H9 (cell line): ENCODE results near the gene SRD5A3. TPM values are rescaled to one million over a fixed set of nuclear protein-coding genes. Genes with fewer than 3 reads are reported as not detected.

Source experiments
- DNase-seq: peaks from one replicate; pipeline ENCODE4 v3.0.0-alpha.2; 2017
- H2AFZ ChIP-seq: one replicate; pipeline ENCODE4 v1.6.1; 2013; ENCODE audit warnings: mild to moderate bottlenecking, low read length, control low read depth, moderate library complexity
- H2AK5ac ChIP-seq: 2 replicates; pipeline ENCODE4 v1.6.1; 2013; ENCODE audit warnings: low read length, control low read depth, mixed read lengths; ENCODE audit not compliant: insufficient read length
- H2BK120ac ChIP-seq: one replicate; pipeline ENCODE4 v1.6.1; 2013; ENCODE audit warnings: low read depth, mild to moderate bottlenecking, low read length, control low read depth, inconsistent platforms; ENCODE audit not compliant: poor library complexity, severe bottlenecking
- H2BK12ac ChIP-seq: 2 replicates; pipeline ENCODE4 v1.6.1; 2013; ENCODE audit warnings: low read length, control low read depth, mixed read lengths, low read depth; ENCODE audit not compliant: insufficient read length
- H2BK15ac ChIP-seq: 2 replicates; pipeline ENCODE4 v1.6.1; 2013; ENCODE audit warnings: low read depth, low read length, control low read depth
- H2BK20ac ChIP-seq: one replicate; pipeline ENCODE4 v1.6.1; 2013; ENCODE audit warnings: low read depth, mild to moderate bottlenecking, low read length, control low read depth, inconsistent platforms; ENCODE audit not compliant: poor library complexity, severe bottlenecking
- H2BK5ac ChIP-seq: 2 replicates; pipeline ENCODE4 v1.6.1; 2013; ENCODE audit warnings: low read length, control low read depth, mixed read lengths; ENCODE audit not compliant: insufficient read length
- H3K14ac ChIP-seq: 2 replicates; pipeline ENCODE4 v1.6.1; 2013; ENCODE audit warnings: low read length, control low read depth; ENCODE audit not compliant: insufficient read depth
- H3K18ac ChIP-seq: 2 replicates; pipeline ENCODE4 v1.6.1; 2013; ENCODE audit warnings: low read depth, mild to moderate bottlenecking, mixed read lengths, low read length, control low read depth; ENCODE audit not compliant: insufficient read length
- H3K23ac ChIP-seq: 2 replicates; pipeline ENCODE4 v1.6.1; 2013; ENCODE audit warnings: low read length, control low read depth, mixed read lengths, low read depth; ENCODE audit not compliant: insufficient read length
- H3K23me2 ChIP-seq: 2 replicates; pipeline ENCODE4 v1.6.1; 2013; ENCODE audit warnings: low read depth, mild to moderate bottlenecking, mixed read lengths, low read length, control low read depth; ENCODE audit not compliant: insufficient read length, poor library complexity, severe bottlenecking
- H3K27ac ChIP-seq: 2 replicates; pipeline ENCODE4 v1.5.1; 2013; ENCODE audit warnings: low read length, control low read depth, mixed read lengths, low read depth; ENCODE audit not compliant: insufficient read length
- H3K27me3 ChIP-seq: 2 replicates; pipeline ENCODE4 v1.6.1; 2013; ENCODE audit warnings: low read length, control low read depth, inconsistent platforms; ENCODE audit not compliant: insufficient read depth
- H3K4ac ChIP-seq: 2 replicates; pipeline ENCODE4 v1.6.1; 2013; ENCODE audit warnings: low read depth, mild to moderate bottlenecking, control low read depth, inconsistent platforms, low read length, moderate library complexity
- H3K4me1 ChIP-seq: 2 replicates; pipeline ENCODE4 v1.6.1; 2013; ENCODE audit warnings: low read length, control low read depth, inconsistent platforms; ENCODE audit not compliant: insufficient read depth
- H3K4me2 ChIP-seq: 2 replicates; pipeline ENCODE4 v1.6.1; 2013; ENCODE audit warnings: low read length, control low read depth, mixed read lengths; ENCODE audit not compliant: insufficient read length, insufficient read depth
- H3K56ac ChIP-seq: 2 replicates; pipeline ENCODE4 v1.6.1; 2013; ENCODE audit warnings: low read depth, mild to moderate bottlenecking, mixed read lengths, low read length, control low read depth; ENCODE audit not compliant: insufficient read length
- H3K79me1 ChIP-seq: 2 replicates; pipeline ENCODE4 v1.6.1; 2013; ENCODE audit warnings: low read depth, mild to moderate bottlenecking, moderate library complexity, low read length, control low read depth, inconsistent platforms; ENCODE audit not compliant: insufficient read depth, poor library complexity, severe bottlenecking
- H3K79me2 ChIP-seq: 2 replicates; pipeline ENCODE4 v1.6.1; 2013; ENCODE audit warnings: low read length, control low read depth, inconsistent platforms; ENCODE audit not compliant: insufficient read depth
- H3K9ac ChIP-seq: 2 replicates; pipeline ENCODE4 v1.6.1; 2013; ENCODE audit warnings: low read length, control low read depth, mixed read lengths; ENCODE audit not compliant: insufficient read length; ENCODE audit errors: extremely low read depth
- H3K9me3 ChIP-seq: one replicate; pipeline ENCODE4 v1.6.1; 2013; ENCODE audit warnings: low read depth, low read length, inconsistent platforms; ENCODE audit not compliant: control insufficient read depth
- H3T11ph ChIP-seq: one replicate; pipeline ENCODE4 v1.6.1; 2013; ENCODE audit warnings: mild to moderate bottlenecking, low read length, control low read depth, inconsistent platforms
- H4K20me1 ChIP-seq: one replicate; pipeline ENCODE4 v1.6.1; 2013; ENCODE audit not compliant: control insufficient read depth, insufficient read length, insufficient read depth
- H4K5ac ChIP-seq: 2 replicates; pipeline ENCODE4 v1.6.1; 2013; ENCODE audit warnings: low read depth, mild to moderate bottlenecking, mixed read lengths, low read length, control low read depth; ENCODE audit not compliant: insufficient read length
- H4K8ac ChIP-seq: replicated peaks from 2 replicates; pipeline ENCODE4 v1.6.1; 2013; ENCODE audit warnings: low read length, control low read depth, mixed read lengths, low read depth; ENCODE audit not compliant: insufficient read length
- H4K91ac ChIP-seq: 2 replicates; pipeline ENCODE4 v1.6.1; 2013; ENCODE audit warnings: low read depth, mild to moderate bottlenecking, moderate library complexity, mixed read lengths, low read length, control low read depth; ENCODE audit not compliant: insufficient read length
- H3K27ac Mint-ChIP-seq, 3 experiments: 2 replicates in 2 of 3; 3 replicates in 1 of 3; pipeline ENCODE4 v1.8.0; 2020 to 2021; ENCODE audit warnings: mixed read lengths in 3 of 3, mild to moderate bottlenecking in 1 of 3, moderate library complexity in 1 of 3
- H3K27me3 Mint-ChIP-seq: 2 replicates; pipeline ENCODE4 v1.8.0; 2021; ENCODE audit warnings: low read depth, mild to moderate bottlenecking, moderate library complexity, mixed read lengths
- H3K36me3 Mint-ChIP-seq, 3 experiments: 2 replicates in 2 of 3; 3 replicates in 1 of 3; pipeline ENCODE4 v1.8.0; 2020 to 2021; ENCODE audit warnings: low read depth in 3 of 3, mixed read lengths in 3 of 3; ENCODE audit not compliant: insufficient read depth in 1 of 3
- H3K4me1 Mint-ChIP-seq, 2 experiments: 2 replicates each; pipeline ENCODE4 v1.8.0; 2020; ENCODE audit warnings: mixed read lengths in 2 of 2
- H3K4me3 Mint-ChIP-seq, 2 experiments: 2 replicates in 1 of 2; 3 replicates in 1 of 2; pipeline ENCODE4 v1.8.0; 2020 to 2021; ENCODE audit warnings: mild to moderate bottlenecking in 2 of 2, mixed read lengths in 2 of 2, moderate library complexity in 1 of 2
- H3K9me3 Mint-ChIP-seq, 2 experiments: 2 replicates in 1 of 2; 3 replicates in 1 of 2; pipeline ENCODE4 v1.8.0; 2020; ENCODE audit warnings: mild to moderate bottlenecking in 2 of 2, mixed read lengths in 2 of 2, moderate library complexity in 1 of 2
- whole genome bisulfite sequencing: extraction: QIAGEN DNeasy Blood & Tissue Kit; methylation state at CpG from one replicate; pipeline ENCODE4 v1.1.7; 2013; ENCODE audit warnings: missing lambda C conversion rate, low lambda C conversion rate, mixed read lengths; ENCODE audit not compliant: insufficient read length; ENCODE audit errors: extremely low coverage; 5-methylcytosine and 5-hydroxymethylcytosine counted together
- total RNA-seq: library from RNA; stranded (reverse); gene quantifications from 2 replicates; pipeline ENCODE4 v1.2.1, GENCODE V29; 2021
- TF ChIP-seq, protein P1 (sequence below): fragments of 200-600 bp; sonication (generic); conservative IDR thresholded peaks from 3 replicates; pipeline ENCODE4 v1.8.0; 2021; ENCODE audit warnings: antibody characterized with exemption, mild to moderate bottlenecking

The SRD5A3 gene
- total RNA-seq, 1 experiment from 2014 or later, result 35.0 TPM

DNA sequence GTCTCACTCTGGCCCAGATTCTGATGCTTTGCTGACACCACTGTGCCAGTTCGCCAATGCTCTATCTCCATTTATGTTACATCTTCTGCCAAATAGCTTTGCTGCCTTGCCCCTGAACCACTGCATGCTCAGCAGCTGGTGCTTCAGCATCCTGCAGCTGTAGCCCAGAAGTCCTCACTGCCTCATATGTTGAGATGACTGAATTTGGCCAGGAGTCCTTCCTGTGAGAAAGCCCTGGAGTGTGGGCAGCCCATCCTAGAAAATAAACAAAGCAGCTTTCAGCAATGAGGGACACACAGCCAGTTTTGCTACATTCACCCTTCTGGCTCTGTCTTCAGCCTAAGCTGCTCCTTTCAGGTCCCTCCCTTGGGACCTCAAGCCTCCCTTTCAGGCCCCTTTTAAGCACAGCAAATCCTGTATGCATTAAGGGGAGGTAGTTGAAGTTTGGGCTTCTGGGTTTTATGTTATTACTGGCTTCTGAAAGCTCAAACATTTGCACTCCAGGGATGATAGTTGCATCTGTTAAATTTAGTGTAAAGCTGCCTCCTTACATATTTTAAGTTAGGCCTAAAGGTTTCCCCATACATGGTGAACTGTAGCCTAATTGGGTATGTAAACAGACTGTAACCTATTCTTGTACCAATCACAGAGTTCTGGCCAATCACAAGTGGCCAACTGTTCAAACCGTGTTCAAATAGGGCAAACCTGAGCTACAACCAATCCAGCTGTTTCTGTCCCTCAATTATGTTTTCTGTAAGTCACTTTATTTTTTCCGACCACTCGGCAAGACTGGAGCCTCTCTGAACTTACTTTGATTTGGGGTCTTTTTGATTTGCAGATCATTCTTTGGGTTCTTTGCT is 47.6 kb downstream of the SRD5A3 start:
- no peak overlapping the region for H2AFZ ChIP-seq
- H3K27ac Mint-ChIP-seq, result 0 out of 7 replicates have a peak overlapping the region, but pooled peaks of 1 of the 3 experiments have one; percentile 15
- no peaks in the 10 kb centered on the region for H3K9me3 ChIP-seq
- H2BK5ac ChIP-seq, result no peak overlapping the region
- H4K20me1 ChIP-seq, result no peaks in the 10 kb centered on the region
- H3K9ac ChIP-seq, result no peak overlapping the region
- H3K9me3 Mint-ChIP-seq, result no peaks in the 10 kb centered on the region; a peak in 1 of 5 replicates
- no peak overlapping the region for H4K91ac ChIP-seq
- no peaks in the 10 kb centered on the region for H3K27me3 Mint-ChIP-seq
- H3K23me2 ChIP-seq, result peaks cover 10% of the 10 kb centered on the region
- no peaks in the 10 kb centered on the region for H3K79me1 ChIP-seq
- no peak overlapping the region for H3T11ph ChIP-seq
- no peak overlapping the region for H3K56ac ChIP-seq
- H2AK5ac ChIP-seq, result no peak overlapping the region
- no CpG with 5 or more reads among the region's 4 CpGs for WGBS
- no peaks in the 10 kb centered on the region for H3K27me3 ChIP-seq
- H3K36me3 Mint-ChIP-seq, result peaks cover 12 to 19% (median 13%) of the 10 kb centered on the region in 3 experiments
- H3K4me3 Mint-ChIP-seq, result no peak overlapping the region
- H3K14ac ChIP-seq, result no peak overlapping the region
- H2BK120ac ChIP-seq, result no peak overlapping the region
- H3K18ac ChIP-seq, result no peak overlapping the region
- H2BK15ac ChIP-seq, result no peak overlapping the region
- no peak overlapping the region for H2BK12ac ChIP-seq
- H3K23ac ChIP-seq, result no peak overlapping the region
- TF ChIP-seq, protein P1, sequence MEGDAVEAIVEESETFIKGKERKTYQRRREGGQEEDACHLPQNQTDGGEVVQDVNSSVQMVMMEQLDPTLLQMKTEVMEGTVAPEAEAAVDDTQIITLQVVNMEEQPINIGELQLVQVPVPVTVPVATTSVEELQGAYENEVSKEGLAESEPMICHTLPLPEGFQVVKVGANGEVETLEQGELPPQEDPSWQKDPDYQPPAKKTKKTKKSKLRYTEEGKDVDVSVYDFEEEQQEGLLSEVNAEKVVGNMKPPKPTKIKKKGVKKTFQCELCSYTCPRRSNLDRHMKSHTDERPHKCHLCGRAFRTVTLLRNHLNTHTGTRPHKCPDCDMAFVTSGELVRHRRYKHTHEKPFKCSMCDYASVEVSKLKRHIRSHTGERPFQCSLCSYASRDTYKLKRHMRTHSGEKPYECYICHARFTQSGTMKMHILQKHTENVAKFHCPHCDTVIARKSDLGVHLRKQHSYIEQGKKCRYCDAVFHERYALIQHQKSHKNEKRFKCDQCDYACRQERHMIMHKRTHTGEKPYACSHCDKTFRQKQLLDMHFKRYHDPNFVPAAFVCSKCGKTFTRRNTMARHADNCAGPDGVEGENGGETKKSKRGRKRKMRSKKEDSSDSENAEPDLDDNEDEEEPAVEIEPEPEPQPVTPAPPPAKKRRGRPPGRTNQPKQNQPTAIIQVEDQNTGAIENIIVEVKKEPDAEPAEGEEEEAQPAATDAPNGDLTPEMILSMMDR, result no peak
- H3K4ac ChIP-seq, result no peak overlapping the region
- no peak overlapping the region for H4K5ac ChIP-seq
- no peak for DNase-seq
- H3K79me2 ChIP-seq, result peaks cover 23% of the 10 kb centered on the region
- no peak overlapping the region for H3K4me2 ChIP-seq
- no peak overlapping the region for H3K27ac ChIP-seq
- H3K4me1 Mint-ChIP-seq, result peaks cover 24 to 25% of the 10 kb centered on the region in 2 experiments
- no peaks in the 10 kb centered on the region for H3K4me1 ChIP-seq
- H4K8ac ChIP-seq, result no peak overlapping the region
- H2BK20ac ChIP-seq, result no peak overlapping the region
